HG03460 (cell line): ENCODE results near the gene ERG.

Experiments used
- ATAC-seq: cut with Tn5 transposase; IDR thresholded peaks from one replicate; pipeline ENCODE4 v1.9.1; 2021; ENCODE audit not compliant: unreplicated experiment

Gene ERG

GRCh38 chr21:38475519-38475918, 22.8 kb downstream of the ERG start:
- no peak for ATAC-seq

- ATAC-seq: no peak
These were observed 23.5 kb downstream of the ERG start for GRCh38 chr21:38474796-38475195.

- no peak for ATAC-seq
These were observed 24.2 kb downstream of the ERG start for GRCh38 chr21:38474124-38474523.

- no peak for ATAC-seq
These were observed 25.7 kb downstream of the ERG start for GRCh38 chr21:38472412-38473108.

GRCh38 chr21:38471766-38472165, 26.5 kb downstream of the ERG start:
- no peak for ATAC-seq

- ATAC-seq: no peak
These were observed 27.5 kb downstream of the ERG start for GRCh38 chr21:38470755-38471154.

- ATAC-seq: no peak
These were observed 28.6 kb downstream of the ERG start for GRCh38 chr21:38469642-38470041.

GRCh38 chr21:38468989-38469388, 29.3 kb downstream of the ERG start:
- ATAC-seq: no peak

GRCh38 chr21:38467911-38468310, 30.4 kb downstream of the ERG start:
- ATAC-seq: no peak

GRCh38 chr21:38467374-38467773, 30.9 kb downstream of the ERG start:
- ATAC-seq: no peak

- ATAC-seq: no peak
These were observed 38.0 kb downstream of the ERG start for GRCh38 chr21:38460171-38460742.

GRCh38 chr21:38459490-38459889, 38.8 kb downstream of the ERG start:
- ATAC-seq: no peak

GRCh38 chr21:38455403-38455802, 42.9 kb downstream of the ERG start:
- no peak for ATAC-seq

GRCh38 chr21:38454702-38455101, 43.6 kb downstream of the ERG start:
- no peak for ATAC-seq

GRCh38 chr21:38454161-38454560, 44.1 kb downstream of the ERG start:
- ATAC-seq: no peak

GRCh38 chr21:38448671-38449385, 49.4 kb downstream of the ERG start:
- no peak for ATAC-seq

GRCh38 chr21:38447611-38448010, 50.7 kb downstream of the ERG start:
- ATAC-seq: no peak

GRCh38 chr21:38444691-38445090, 53.6 kb downstream of the ERG start:
- no peak for ATAC-seq

- ATAC-seq: no peak
These were observed 55.2 kb downstream of the ERG start for GRCh38 chr21:38443110-38443509.

GRCh38 chr21:38441153-38441552, 57.1 kb downstream of the ERG start:
- no peak for ATAC-seq

- ATAC-seq: no peak
These were observed 57.5 kb downstream of the ERG start for GRCh38 chr21:38440746-38441145.

GRCh38 chr21:38439957-38440356, 58.3 kb downstream of the ERG start:
- no peak for ATAC-seq
